GM19238 (cell line): ENCODE results near the gene ESYT2.
"Not testable (repeated sequence)": the region's sequence is repeated elsewhere in the genome, so short reads cannot be mapped to it uniquely, and the experiment has no call there.

Experiments
- DNase-seq: peaks from one replicate; pipeline ENCODE4 v3.0.0; 2011; ENCODE audit warnings: low spot score; ENCODE audit not compliant: insufficient read length

ESYT2 gene

GRCh38 chr7:158856883-158857668 is 27.8 kb upstream of the ESYT2 start:
- no peak for DNase-seq

DNA sequence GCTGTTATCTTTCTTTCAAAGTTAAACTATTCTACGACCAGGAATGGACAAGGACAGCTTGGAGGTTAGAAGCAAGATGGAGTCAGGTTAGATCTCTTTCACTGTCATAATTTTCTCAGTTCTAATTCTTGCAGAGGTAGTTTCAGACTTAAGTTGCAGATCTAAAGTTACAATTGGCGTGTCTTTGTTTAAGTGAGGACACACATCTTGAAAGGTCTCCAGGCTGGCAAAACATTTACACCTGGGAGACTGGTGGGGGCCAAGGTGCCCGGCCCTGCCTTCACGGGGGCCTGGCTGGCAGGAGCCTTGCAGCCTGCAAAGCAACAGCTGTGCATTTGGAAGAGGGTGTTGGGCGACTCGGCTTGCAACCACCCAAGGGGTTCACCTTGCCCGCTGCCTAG is 25.4 kb upstream of the ESYT2 start:
- no peak for DNase-seq

DNA sequence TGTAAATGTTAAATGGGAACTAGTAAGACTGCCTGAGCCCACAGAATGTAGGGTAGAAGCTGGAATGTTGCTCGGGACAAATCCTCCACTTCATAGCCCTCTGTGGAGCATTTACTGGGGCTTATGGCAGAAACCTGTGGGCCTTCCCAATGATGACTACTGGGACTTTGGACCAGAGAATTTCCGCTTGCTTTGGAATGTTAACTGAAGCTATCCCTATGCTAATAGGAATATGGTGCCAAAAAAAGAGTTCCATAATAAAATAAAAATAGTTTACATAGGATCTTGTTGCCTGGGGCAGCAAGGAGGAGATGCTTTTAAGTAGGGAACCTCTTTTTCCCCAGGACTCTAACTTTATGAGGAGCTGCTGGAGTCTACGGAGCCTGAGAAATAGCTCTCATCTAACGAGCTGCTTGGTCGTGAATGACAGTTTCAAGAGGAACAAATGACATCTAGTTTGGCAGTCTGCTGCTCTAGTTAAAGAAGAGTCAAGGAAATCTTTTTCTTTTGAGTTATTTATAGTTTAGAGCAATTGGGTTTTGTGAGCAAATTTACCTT is 21.3 kb upstream of the ESYT2 start:
- DNase-seq: no peak

- no peak for DNase-seq
These were observed 20.6 kb upstream of the ESYT2 start for GRCh38 chr7:158849768-158850544.

DNA sequence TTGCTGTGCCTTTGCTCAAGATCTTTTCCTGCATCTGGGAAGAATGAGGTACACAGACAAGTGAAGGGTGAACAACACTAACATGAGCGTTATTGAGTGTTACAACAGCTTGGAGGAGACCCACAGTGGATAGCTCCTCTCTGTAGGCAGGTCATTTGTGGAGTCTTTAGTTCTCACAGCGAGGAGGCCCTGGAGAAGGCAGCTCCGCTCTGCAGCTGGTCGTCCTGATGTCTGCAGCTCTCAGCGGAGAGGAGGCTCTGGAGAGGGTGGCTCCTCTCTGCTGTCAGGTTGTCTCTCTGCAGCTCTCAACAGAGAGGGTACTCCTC is 20.1 kb upstream of the ESYT2 start:
- DNase-seq: no peak

DNA sequence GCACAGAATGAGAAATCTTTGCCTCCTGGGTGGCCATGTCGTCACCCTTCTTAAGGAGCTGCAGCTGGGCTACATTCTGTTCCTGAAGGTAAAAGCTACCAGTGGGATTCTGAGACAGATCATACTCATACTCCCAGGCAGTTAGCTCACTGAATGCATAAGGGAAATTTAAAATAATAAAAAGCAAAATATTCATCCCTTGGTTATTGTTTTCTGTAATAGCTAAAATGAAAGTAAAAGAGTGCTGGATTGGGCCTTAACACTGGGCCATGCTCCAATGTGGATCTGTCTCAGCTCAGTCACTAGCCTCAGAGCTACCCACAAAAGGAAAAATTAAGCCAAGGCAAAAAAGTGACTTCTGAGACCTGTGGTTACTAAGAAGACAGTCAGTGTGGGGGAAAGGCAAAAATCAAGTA is 18.1 kb upstream of the ESYT2 start:
- DNase-seq: no peak

- DNase-seq: no peak
These were observed 17.0 kb upstream of the ESYT2 start for GRCh38 chr7:158846304-158846703.

GRCh38 chr7:158843771-158844170 is 14.5 kb upstream of the ESYT2 start:
- DNase-seq: no peak

GRCh38 chr7:158842486-158842885 is 13.2 kb upstream of the ESYT2 start:
- DNase-seq: no peak

GRCh38 chr7:158840604-158841003 is 11.3 kb upstream of the ESYT2 start:
- DNase-seq: no peak

DNA sequence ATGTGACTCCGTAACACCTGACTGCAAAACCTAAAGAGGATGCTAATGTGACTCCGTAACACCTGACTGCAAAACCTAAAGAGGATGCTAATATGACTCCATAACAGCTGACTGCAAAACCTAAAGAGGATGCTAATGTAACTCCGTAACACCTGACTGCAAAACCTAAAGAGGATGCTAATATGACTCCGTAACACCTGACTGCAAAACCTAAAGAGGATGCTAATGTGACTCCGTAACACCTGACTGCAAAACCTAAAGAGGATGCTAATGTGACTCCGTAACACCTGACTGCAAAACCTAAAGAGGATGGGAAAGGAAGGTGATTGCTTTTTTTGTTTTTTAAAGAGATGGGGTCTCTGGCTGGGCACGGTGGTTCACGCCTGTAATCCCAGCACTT is 9.9 kb upstream of the ESYT2 start:
- DNase-seq: not testable (repeated sequence)

DNA sequence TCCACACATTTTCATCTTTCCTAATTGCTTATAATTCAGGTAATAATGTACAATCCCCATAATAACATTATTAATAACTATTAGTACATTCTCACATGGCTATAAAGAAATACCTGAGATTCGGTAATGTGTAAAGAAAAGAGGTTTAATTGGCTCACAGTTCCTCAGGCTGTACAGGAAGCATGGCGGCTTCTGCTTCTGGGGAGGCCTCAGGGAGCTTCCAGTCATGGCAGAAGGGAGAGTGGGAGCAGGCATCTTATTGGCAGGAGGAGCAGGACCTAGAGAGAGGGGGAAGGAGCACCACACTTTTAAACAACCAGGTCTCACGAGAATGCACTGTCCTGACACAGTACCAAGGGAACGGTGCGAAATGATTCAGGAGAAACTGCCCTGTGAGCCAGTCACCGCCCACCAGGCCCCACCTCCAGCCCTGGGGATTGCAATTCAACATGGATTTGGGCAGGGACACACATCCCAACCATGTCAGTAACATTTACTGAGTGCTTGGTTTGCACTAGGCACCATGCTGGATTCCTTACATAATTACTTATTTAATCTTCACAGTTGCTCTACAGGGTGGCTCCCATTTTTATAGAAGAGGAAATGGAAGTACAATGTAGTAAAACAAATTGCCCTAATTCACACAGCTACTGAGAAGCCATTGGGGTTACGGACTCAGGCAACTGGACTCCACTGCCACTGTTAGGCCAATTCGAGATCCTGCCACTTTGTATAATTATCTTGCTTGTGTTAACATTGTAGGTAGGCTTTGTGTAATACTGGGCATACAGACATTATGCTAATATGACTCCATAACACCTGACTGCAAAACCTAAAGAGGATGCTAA is 8.7 kb upstream of the ESYT2 start:
- DNase-seq: no peak

- DNase-seq: no peak
These were observed 7.4 kb upstream of the ESYT2 start for GRCh38 chr7:158836692-158837091.

GRCh38 chr7:158834878-158835784 is 5.8 kb upstream of the ESYT2 start:
- DNase-seq: no peak

- no peak for DNase-seq
These were observed 3.7 kb upstream of the ESYT2 start for GRCh38 chr7:158832994-158833393.

- no peak for DNase-seq
These were observed 2.4 kb upstream of the ESYT2 start for GRCh38 chr7:158831738-158832091.

- DNase-seq: no peak
These were observed 958 bp upstream of the ESYT2 start for GRCh38 chr7:158830211-158830723.

DNA sequence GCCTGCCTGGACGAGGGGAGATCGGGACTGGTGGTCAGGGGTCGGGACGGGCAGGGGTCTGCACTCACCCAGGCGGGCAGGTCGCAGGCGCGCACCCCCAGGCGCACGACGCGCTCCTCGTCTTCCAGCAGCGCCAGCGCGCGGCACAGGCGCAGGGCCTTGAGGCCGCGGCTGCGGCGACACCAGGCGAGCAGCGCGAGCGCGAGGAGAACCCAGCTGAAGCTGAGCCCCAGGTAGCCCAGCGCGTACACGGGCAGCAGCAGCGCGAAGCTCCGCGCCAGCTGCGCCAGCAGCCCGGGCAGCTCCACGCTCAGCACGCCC is 328 bp downstream of the ESYT2 start:
- peak; percentile 72 for DNase-seq

DNA sequence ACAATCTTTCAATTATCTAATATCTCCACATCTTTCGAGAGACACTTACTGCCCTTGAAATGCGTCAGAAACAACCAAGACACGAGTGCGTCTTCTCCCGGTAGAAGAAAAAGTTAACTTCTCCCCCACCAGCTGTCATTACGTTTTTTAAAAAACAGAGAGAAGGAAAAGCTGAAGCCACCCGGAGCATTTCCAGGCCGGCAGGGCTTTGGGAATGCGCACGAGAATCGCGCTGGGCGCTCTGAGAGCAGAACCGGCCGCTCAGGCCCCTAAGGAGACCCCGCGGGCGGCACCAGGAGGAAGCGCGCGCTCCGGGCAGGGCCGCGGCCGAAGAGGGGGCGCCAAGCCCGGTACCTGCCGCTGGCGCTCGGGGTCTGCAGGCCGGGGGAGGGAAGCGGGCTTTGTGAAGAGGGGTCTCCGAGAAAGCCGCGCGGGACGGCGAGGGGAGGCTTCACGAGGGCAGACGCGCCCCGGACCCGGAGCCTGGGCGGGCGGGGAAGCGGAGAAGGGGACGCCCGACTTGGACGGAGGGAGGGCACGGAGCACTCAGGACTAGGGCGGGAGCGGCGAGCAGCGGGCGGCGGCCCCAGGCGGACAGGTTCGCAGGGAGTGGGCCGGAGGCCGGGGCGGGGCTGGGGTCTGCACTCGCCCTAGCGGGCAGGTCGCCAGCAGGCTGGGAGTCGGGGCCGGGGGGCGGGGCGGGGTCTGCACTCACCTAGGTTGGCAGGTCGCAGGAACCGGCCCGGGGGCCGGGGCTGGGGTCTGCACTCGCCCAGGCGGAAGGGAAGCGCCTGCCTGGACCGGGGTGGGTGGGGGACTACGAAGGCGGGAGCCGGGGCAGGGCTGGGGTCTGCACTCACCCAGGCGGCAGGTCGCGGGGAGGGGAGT is 932 bp downstream of the ESYT2 start:
- no peak for DNase-seq
